SK-N-SH (cell line): ENCODE measurements around the gene PRRC2B. TPM values are rescaled to one million over a fixed set of nuclear protein-coding genes. Genes with fewer than 3 reads are reported as not detected.
A peak's percentile ranks its signal among the peaks of the same experiment; 100 is the strongest.

Experiments used
- CTCF ChIA-PET: fragments of 300-600, 350-600 bp; formaldehyde crosslinking; extraction: SDS; loops from one replicate; lab custom pipeline; 2021; lab: Yijun Ruan, JAX
- POLR2A ChIA-PET: fragments of 350-600 bp; sonication (Branson Sonifier 250); formaldehyde crosslinking; extraction: SDS; loops from one replicate; lab custom pipeline; 2020; ENCODE audit warnings: antibody characterized with exemption, inconsistent platforms; lab: Yijun Ruan, JAX
- DNase-seq: peaks from one replicate; pipeline ENCODE4 v3.0.0; 2012
- H2AFZ ChIP-seq: fragments of 200-600 bp; sonication (generic); 2 replicates; pipeline ENCODE4 v1.8.1; 2016; ENCODE audit warnings: antibody characterized with exemption, mild to moderate bottlenecking, low read depth
- H3F3A ChIP-seq: fragments of 200-600 bp; sonication (generic); replicated peaks from 2 replicates; pipeline ENCODE3; 2016; ENCODE audit warnings: antibody characterized with exemption, mild to moderate bottlenecking; ENCODE audit not compliant: insufficient read depth
- H3K27ac ChIP-seq, 2 experiments: fragments of 200-500 bp in 1 of 2; fragments of 200-600 bp in 1 of 2; sonication (Bioruptor generic) in 1 of 2; sonication (generic), shearing (Covaris generic) in 1 of 2; 2 replicates each; pipeline versions ENCODE4 v1.5.1 to v1.6.1; 2014 to 2016; ENCODE audit warnings: low read depth in 2 of 2, inconsistent platforms in 1 of 2, low read length in 1 of 2, mild to moderate bottlenecking in 1 of 2, mixed read lengths in 1 of 2
- H3K27me3 ChIP-seq: fragments of 200-600 bp; sonication (generic), shearing (Covaris generic); 2 replicates; pipeline ENCODE4 v1.6.1; 2016; ENCODE audit warnings: mixed run types; ENCODE audit not compliant: insufficient read depth
- H3K36me3 ChIP-seq, 2 experiments: fragments of 200-500 bp in 1 of 2; fragments of 200-600 bp in 1 of 2; sonication (Bioruptor generic) in 1 of 2; sonication (generic) in 1 of 2; replicated peaks in 1 of 2; 2 replicates each; pipeline versions ENCODE3 to v1.5.1; 2014 to 2016; ENCODE audit warnings: low read length in 1 of 2, mild to moderate bottlenecking in 1 of 2; ENCODE audit not compliant: insufficient read depth in 2 of 2, control insufficient read depth in 1 of 2
- H3K4me1 ChIP-seq, 2 experiments: fragments of 200-500 bp in 1 of 2; fragments of 200-600 bp in 1 of 2; sonication (Bioruptor generic) in 1 of 2; sonication (generic), shearing (Covaris generic) in 1 of 2; 2 replicates each; pipeline versions ENCODE4 v1.5.1 to v1.6.1; 2014 to 2016; ENCODE audit warnings: low read depth in 1 of 2, low read length in 1 of 2, mixed run types in 1 of 2; ENCODE audit not compliant: insufficient read depth in 2 of 2, control insufficient read depth in 1 of 2
- H3K4me2 ChIP-seq: fragments of 200-600 bp; sonication (generic), shearing (Covaris generic); 2 replicates; pipeline ENCODE4 v1.6.1; 2017; ENCODE audit warnings: mixed run types
- H3K4me3 ChIP-seq, 2 experiments: fragments of 200-500 bp in 1 of 2; fragments of 200-600 bp in 1 of 2; sonication (Bioruptor generic) in 1 of 2; sonication (generic), shearing (Covaris generic) in 1 of 2; 2 replicates each; pipeline versions ENCODE4 v1.5.1 to v1.8.1; 2014 to 2016; ENCODE audit warnings: low read depth in 2 of 2, inconsistent platforms in 1 of 2, low read length in 1 of 2, mild to moderate bottlenecking in 1 of 2, mixed read lengths in 1 of 2, moderate library complexity in 1 of 2
- H3K79me2 ChIP-seq: fragments of 200-600 bp; sonication (generic); 2 replicates; pipeline ENCODE4 v1.8.1; 2017; ENCODE audit warnings: mild to moderate bottlenecking; ENCODE audit not compliant: insufficient read depth
- H3K9ac ChIP-seq: fragments of 200-600 bp; sonication (generic); 2 replicates; pipeline ENCODE4 v1.6.1; 2017; ENCODE audit warnings: mixed run types
- H3K9me2 ChIP-seq: fragments of 200-600 bp; sonication (generic); 2 replicates; pipeline ENCODE4 v1.6.1; 2017; ENCODE audit warnings: mixed run types
- H3K9me3 ChIP-seq: fragments of 200-600 bp; sonication (generic); 2 replicates; pipeline ENCODE4 v1.6.1; 2017; ENCODE audit warnings: mixed run types, mild to moderate bottlenecking, moderate library complexity
- H4K20me1 ChIP-seq: fragments of 200-600 bp; sonication (generic); 2 replicates; pipeline ENCODE4 v1.6.1; 2017; ENCODE audit warnings: mild to moderate bottlenecking, mixed run types; ENCODE audit not compliant: insufficient read depth
- CTCF ChIP-seq: fragments of 200-600 bp; sonication (generic); IDR thresholded peaks from 2 replicates; pipeline ENCODE4 v1.6.1; 2017; ENCODE audit warnings: antibody characterized with exemption, mild to moderate bottlenecking, moderate library complexity
- ELF1 ChIP-seq: IDR thresholded peaks from 2 replicates; pipeline ENCODE4 v1.4.0; 2012
- GABPA ChIP-seq: IDR thresholded peaks from 2 replicates; pipeline ENCODE4 v1.4.0; 2012; ENCODE audit warnings: low read depth, mild to moderate bottlenecking
- GATA2 ChIP-seq: sonication (generic); formaldehyde crosslinking; IDR thresholded peaks from 2 replicates; pipeline ENCODE4 v1.5.0; 2020; ENCODE audit warnings: mild to moderate bottlenecking, missing genetic modification reagents
- MAX ChIP-seq: IDR thresholded peaks from 2 replicates; pipeline ENCODE4 v1.4.0; 2012; ENCODE audit warnings: low read depth
- MXI1 ChIP-seq: IDR thresholded peaks from 2 replicates; pipeline ENCODE4 v1.6.1; 2012; ENCODE audit warnings: mild to moderate bottlenecking, low read depth, low read length, improper control_type of control experiment
- RAD21 ChIP-seq: IDR thresholded peaks from 2 replicates; pipeline ENCODE4 v1.6.1; 2012; ENCODE audit warnings: mild to moderate bottlenecking, low read length
- USF1 ChIP-seq: IDR thresholded peaks from 2 replicates; pipeline ENCODE4 v1.4.0; 2012; ENCODE audit warnings: low read depth, borderline replicate concordance
- WGBS: methylation state at CpG from one replicate; pipeline ENCODE4 v1.1.6; 2017; ENCODE audit warnings: low lambda C conversion rate; 5-methylcytosine and 5-hydroxymethylcytosine counted together
- polyA plus RNA-seq, 3 experiments: library from polyadenylated mRNA; depleted of rRNA; stranded (reverse); fragments of >200 nt; gene quantifications; 2 replicates each; pipeline ENCODE4 v1.2.3, GENCODE V29; 2012

The PRRC2B gene
- polyA plus RNA-seq, 1 of the 3 experiments (the other 2 are of a cell fraction): 26.3 TPM

GRCh38 chr9:131399972-131400371, 6.1 kb downstream of the PRRC2B start (continued):
- TF ChIP-seq USF1: no peak

GRCh38 chr9:131400627-131401026, 6.7 kb downstream of the PRRC2B start:
- Histone ChIP-seq H3K4me1 (peaks cover 41 to 58% of the 10 kb centered on the region in 2 experiments), H3F3A (peaks cover 21% of the 10 kb centered on the region), H3K36me3 (peaks cover 0 to 14% of the 10 kb centered on the region in 2 experiments), H3K27ac (no peak overlapping the region), H3K4me2 (no peak overlapping the region)
- TF ChIP-seq MAX: no peak
- TF ChIP-seq GATA2 (CRISPR knock-in tag): no peak
- TF ChIP-seq MXI1: no peak
- no peak for TF ChIP-seq ELF1
- TF ChIP-seq GABPA: no peak
- TF ChIP-seq, all 33 proteins: peak for 0
- Histone ChIP-seq H3K27me3 (no peaks in the 10 kb centered on the region), H3K9ac (no peak overlapping the region), H3K9me3 (no peaks in the 10 kb centered on the region), H3K79me2 (peaks cover 100% of the 10 kb centered on the region), H4K20me1 (peaks cover 100% of the 10 kb centered on the region), H3K9me2 (no peaks in the 10 kb centered on the region), H2AFZ (no peak overlapping the region), H3K4me3 (no peak overlapping the region)
- ChIA-PET CTCF (interaction anchor here (1.1 kb wide), 1 partner anchor 18 kb away, joined by 3 read pairs; no protein-coding TSS in a partner anchor), POLR2A (no interaction called here)
- no peak for DNase-seq
- 91% methylated on average over 6 of the region's 6 CpGs for WGBS

GRCh38 chr9:131402073-131402472, 8.2 kb downstream of the PRRC2B start:
- Histone ChIP-seq H3K9me2 (no peaks in the 10 kb centered on the region), H3K79me2 (peaks cover 100% of the 10 kb centered on the region), H3K4me3 (no peak overlapping the region), H3F3A (peaks cover 18% of the 10 kb centered on the region), H2AFZ (no peak overlapping the region), H3K27me3 (no peaks in the 10 kb centered on the region), H3K27ac (peak overlapping the region in 1 of 2 experiments; percentile 19; a peak in 1 of 4 replicates), H3K9me3 (no peaks in the 10 kb centered on the region), H3K36me3 (peaks cover 0 to 14% of the 10 kb centered on the region in 2 experiments), H3K4me1 (peaks cover 41 to 62% of the 10 kb centered on the region in 2 experiments), H3K4me2 (no peak overlapping the region), H3K9ac (no peak overlapping the region), H4K20me1 (peaks cover 100% of the 10 kb centered on the region)
- CTCF ChIA-PET: interaction anchor here (1.0 kb wide), 1 partner anchor 66 kb away, joined by 3 read pairs; no protein-coding TSS in a partner anchor
- POLR2A ChIA-PET: interaction anchor here (1.5 kb wide), 1 partner anchor 29 kb away, joined by 5 read pairs; no protein-coding TSS in a partner anchor
- WGBS: 85% methylated on average over 6 of the region's 6 CpGs
- no peak for DNase-seq
- TF ChIP-seq CTCF (no peak; the same call in 1 of the 2 replicates), RAD21 (peak; percentile 12; the same call in 1 of the 2 replicates)
